H1 (cell line): ENCODE data around the gene GJB3. TPM values are rescaled to one million over a fixed set of nuclear protein-coding genes. Genes with fewer than 3 reads are reported as not detected.
A peak's percentile ranks its signal among the peaks of the same experiment; 100 is the strongest.

Source experiments
- ASH2L ChIP-seq: fragments of 200-600, 300-600 bp; sonication (generic); IDR thresholded peaks from one replicate; pipeline ENCODE4 v1.7.1; 2017; ENCODE audit warnings: low read length
- CBX5 ChIP-seq: fragments of 300-800, 300-1000 bp; sonication (generic); IDR thresholded peaks from 2 replicates; pipeline ENCODE4 v1.7.1; 2016; ENCODE audit warnings: antibody characterized with exemption, low read length, low read depth
- CHD2 ChIP-seq: IDR thresholded peaks from 2 replicates; pipeline ENCODE4 v1.6.1; 2012; ENCODE audit warnings: low read length, improper control_type of control experiment
- CREB1 ChIP-seq: IDR thresholded peaks from 2 replicates; pipeline ENCODE4 v1.6.1; 2012; ENCODE audit warnings: inconsistent platforms
- EP300 ChIP-seq, 2 experiments: IDR thresholded peaks; 1 replicate in 1 of 2; 2 replicates in 1 of 2; pipeline ENCODE4 v1.6.1; 2011 to 2012; ENCODE audit warnings: low read depth in 2 of 2, low read length in 2 of 2, mild to moderate bottlenecking in 2 of 2, borderline replicate concordance in 1 of 2, inconsistent platforms in 1 of 2, moderate library complexity in 1 of 2
- GTF2F1 ChIP-seq: IDR thresholded peaks from 2 replicates; pipeline ENCODE4 v1.6.1; 2012; ENCODE audit warnings: low read depth, low read length, improper control_type of control experiment, borderline replicate concordance
- HDAC2 ChIP-seq, 2 experiments: fragments of 300-600 bp in 1 of 2; sonication (generic) in 1 of 2; IDR thresholded peaks; 2 replicates each; pipeline ENCODE4 v1.6.1; 2011 to 2012; ENCODE audit warnings: low read depth in 2 of 2, low read length in 2 of 2, mild to moderate bottlenecking in 2 of 2, moderate library complexity in 2 of 2, borderline replicate concordance in 1 of 2, inconsistent platforms in 1 of 2
- JUND ChIP-seq: IDR thresholded peaks from 2 replicates; pipeline ENCODE4 v1.6.1; 2011; ENCODE audit warnings: mild to moderate bottlenecking, improper control_type of control experiment, low read length
- MAFK ChIP-seq: IDR thresholded peaks from 2 replicates; pipeline ENCODE4 v1.6.1; 2012; ENCODE audit warnings: low read depth, mild to moderate bottlenecking, improper control_type of control experiment, low read length
- POU5F1 ChIP-seq: IDR thresholded peaks from 2 replicates; pipeline ENCODE4 v1.6.1; 2011; ENCODE audit warnings: low read depth, mild to moderate bottlenecking, low read length, moderate library complexity
- RBBP5 ChIP-seq: IDR thresholded peaks from 2 replicates; pipeline ENCODE4 v1.7.1; 2012; ENCODE audit warnings: low read depth, mild to moderate bottlenecking, inconsistent platforms, low read length, moderate library complexity, borderline replicate concordance
- RFX5 ChIP-seq: IDR thresholded peaks from 2 replicates; pipeline ENCODE4 v1.6.1; 2011; ENCODE audit warnings: low read depth, low read length, improper control_type of control experiment, borderline replicate concordance
- RNF2 ChIP-seq: fragments of 200-900, 300-1000 bp; sonication (generic); IDR thresholded peaks from 2 replicates; pipeline ENCODE4 v1.7.1; 2016; ENCODE audit warnings: borderline replicate concordance, low read depth, mild to moderate bottlenecking, antibody characterized with exemption, low read length; ENCODE audit not compliant: poor library complexity, severe bottlenecking; ENCODE audit errors: missing control alignments
- RXRA ChIP-seq: IDR thresholded peaks from 2 replicates; pipeline ENCODE4 v1.6.1; 2011; ENCODE audit warnings: low read depth, mild to moderate bottlenecking, low read length, moderate library complexity; ENCODE audit not compliant: insufficient read depth
- SIRT6 ChIP-seq: IDR thresholded peaks from one replicate; pipeline ENCODE4 v1.7.1; 2012; ENCODE audit warnings: low read length, inconsistent platforms
- SRF ChIP-seq: IDR thresholded peaks from 2 replicates; pipeline ENCODE4 v1.6.1; 2011; ENCODE audit warnings: mild to moderate bottlenecking, low read depth, low read length, moderate library complexity
- TAF7 ChIP-seq: optimal IDR thresholded peaks from 2 replicates; pipeline ENCODE3; 2011; ENCODE audit warnings: low read depth, mild to moderate bottlenecking, inconsistent platforms, low read length, moderate library complexity, borderline replicate concordance
- polyA plus RNA-seq, 7 experiments: library from polyadenylated mRNA; depleted of rRNA in 3 of 7; stranded (reverse) in 5 of 7; unstranded in 2 of 7; fragments of >200 nt in 5 of 7; fragments of 200-250 nt in 2 of 7; gene quantifications; 1 replicate in 5 of 7; 2 replicates in 1 of 7; 4 replicates in 1 of 7; pipeline versions ENCODE4 v1.2.1 to v1.2.3, GENCODE V29; 2011 to 2013; ENCODE audit warnings: missing spikeins in 2 of 7, mixed read lengths in 2 of 7
- total RNA-seq: library from RNA; stranded (reverse); fragmentation: NEBNext Ultra II Directional; extraction: Animal tissue kit (Norgen Biotek cat#: 25700); gene quantifications from 2 replicates; pipeline ENCODE4 v1.2.1, GENCODE V29; 2021
- TF ChIP-seq, protein P1 (sequence below): IDR thresholded peaks from 2 replicates; pipeline ENCODE4 v1.6.1; 2012; ENCODE audit warnings: low read length, inconsistent platforms
- TF ChIP-seq, protein P2 (sequence below): IDR thresholded peaks from 2 replicates; pipeline ENCODE4 v1.6.1; 2012; ENCODE audit warnings: inconsistent platforms

GJB3 gene
- total and polyA plus RNA-seq, 2 of the 8 experiments (the other 6 are each of a cell fraction or from before 2014, with no cell fraction given): 0.93 to 1.6 TPM

DNA sequence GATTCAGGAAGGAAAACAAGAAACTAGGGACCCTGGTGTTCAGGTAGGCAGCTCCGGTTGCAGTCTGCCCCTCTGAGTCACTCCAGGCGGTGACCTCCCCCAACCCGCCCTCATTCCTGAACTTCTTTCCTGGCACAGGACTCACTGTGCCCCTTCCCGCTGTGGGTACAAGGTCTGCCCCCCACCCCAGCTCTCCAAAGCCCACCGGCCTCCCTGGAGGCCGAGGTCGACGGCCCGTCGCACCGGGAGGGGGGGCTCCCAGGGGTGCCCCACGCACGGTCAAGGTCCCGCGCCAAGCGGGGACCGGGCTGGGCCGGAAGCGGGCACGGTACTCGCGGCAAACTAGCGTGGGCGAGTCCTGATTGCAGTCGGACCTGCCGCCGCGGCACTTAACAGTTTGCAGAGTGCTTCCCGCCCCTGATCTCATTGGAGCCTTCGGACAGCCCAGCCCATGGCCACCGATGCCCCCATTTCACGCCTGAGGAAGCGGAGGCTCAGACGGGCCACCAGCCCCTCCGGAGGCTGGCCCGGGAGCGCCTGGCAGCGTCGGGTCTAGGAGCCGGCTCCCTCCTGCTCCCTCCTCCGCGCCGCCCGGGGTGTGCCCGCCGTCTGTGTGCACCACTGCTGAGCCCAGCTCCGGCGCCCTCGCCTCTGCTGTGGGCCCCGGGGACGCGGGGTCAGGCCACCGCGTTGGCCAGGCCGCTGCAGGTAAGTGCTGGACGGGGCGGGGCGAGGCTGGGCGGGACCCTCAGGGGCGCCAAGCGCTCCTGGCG is at the start of gene GJB3 (continued):
- TF ChIP-seq, protein P1, sequence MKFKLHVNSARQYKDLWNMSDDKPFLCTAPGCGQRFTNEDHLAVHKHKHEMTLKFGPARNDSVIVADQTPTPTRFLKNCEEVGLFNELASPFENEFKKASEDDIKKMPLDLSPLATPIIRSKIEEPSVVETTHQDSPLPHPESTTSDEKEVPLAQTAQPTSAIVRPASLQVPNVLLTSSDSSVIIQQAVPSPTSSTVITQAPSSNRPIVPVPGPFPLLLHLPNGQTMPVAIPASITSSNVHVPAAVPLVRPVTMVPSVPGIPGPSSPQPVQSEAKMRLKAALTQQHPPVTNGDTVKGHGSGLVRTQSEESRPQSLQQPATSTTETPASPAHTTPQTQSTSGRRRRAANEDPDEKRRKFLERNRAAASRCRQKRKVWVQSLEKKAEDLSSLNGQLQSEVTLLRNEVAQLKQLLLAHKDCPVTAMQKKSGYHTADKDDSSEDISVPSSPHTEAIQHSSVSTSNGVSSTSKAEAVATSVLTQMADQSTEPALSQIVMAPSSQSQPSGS: no peak
- TF ChIP-seq JUND (no peak), TAF7 (no peak), ASH2L (peak; percentile 65), HDAC2 (IDR thresholded peaks at IDR 0.05; ENCODE audit: borderline replicate concordance in 1 of 2, low read depth in 2 of 2, low read length in 2 of 2) (0 out of 4 replicates have a peak, but pooled peaks have one; percentile 39 to 75), CREB1 (no peak), RBBP5 (no peak; the same call in 1 of the 2 replicates), SIRT6 (no peak), CBX5 (no peak), RXRA (no peak), MAFK (no peak), SRF (no peak), RNF2 (no peak), POU5F1 (no peak), GTF2F1 (no peak), CHD2 (no peak), EP300 (IDR thresholded peaks at IDR 0.05; ENCODE audit: borderline replicate concordance in 1 of 2, low read depth in 2 of 2, low read length in 2 of 2) (no peak), RFX5 (no peak)
- TF ChIP-seq, protein P2, sequence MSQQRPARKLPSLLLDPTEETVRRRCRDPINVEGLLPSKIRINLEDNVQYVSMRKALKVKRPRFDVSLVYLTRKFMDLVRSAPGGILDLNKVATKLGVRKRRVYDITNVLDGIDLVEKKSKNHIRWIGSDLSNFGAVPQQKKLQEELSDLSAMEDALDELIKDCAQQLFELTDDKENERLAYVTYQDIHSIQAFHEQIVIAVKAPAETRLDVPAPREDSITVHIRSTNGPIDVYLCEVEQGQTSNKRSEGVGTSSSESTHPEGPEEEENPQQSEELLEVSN: peak; percentile 44
